Astrocyte of the cerebellum (primary cell): ENCODE results near the gene TFCP2.

ENCODE experiments used
- DNase-seq: peaks from one replicate; pipeline ENCODE4 v3.0.0-alpha.2; 2011; ENCODE audit warnings: low read depth
- H3K4me3 ChIP-seq: 2 replicates; pipeline ENCODE4 v1.5.1; 2011; ENCODE audit warnings: mild to moderate bottlenecking, low read depth, low read length, moderate library complexity
- in situ Hi-C: cut with HindIII; loops from 2 replicates; pipeline ENCODE4 v1.10.0; 2017; ENCODE audit warnings: low sequenced_read_pairs
- TF ChIP-seq, protein P1 (sequence below): IDR thresholded peaks from 2 replicates; pipeline ENCODE4 v1.5.1; 2012; ENCODE audit warnings: low read length, low read depth, moderate library complexity, mild to moderate bottlenecking; ENCODE audit errors: missing control alignments

The TFCP2 gene

GRCh38 chr12:51205350-51205749, 32.4 kb upstream of the TFCP2 start:
- in situ Hi-C loops: no loop called here
- no peak overlapping the region for H3K4me3 ChIP-seq
- TF ChIP-seq, protein P1, sequence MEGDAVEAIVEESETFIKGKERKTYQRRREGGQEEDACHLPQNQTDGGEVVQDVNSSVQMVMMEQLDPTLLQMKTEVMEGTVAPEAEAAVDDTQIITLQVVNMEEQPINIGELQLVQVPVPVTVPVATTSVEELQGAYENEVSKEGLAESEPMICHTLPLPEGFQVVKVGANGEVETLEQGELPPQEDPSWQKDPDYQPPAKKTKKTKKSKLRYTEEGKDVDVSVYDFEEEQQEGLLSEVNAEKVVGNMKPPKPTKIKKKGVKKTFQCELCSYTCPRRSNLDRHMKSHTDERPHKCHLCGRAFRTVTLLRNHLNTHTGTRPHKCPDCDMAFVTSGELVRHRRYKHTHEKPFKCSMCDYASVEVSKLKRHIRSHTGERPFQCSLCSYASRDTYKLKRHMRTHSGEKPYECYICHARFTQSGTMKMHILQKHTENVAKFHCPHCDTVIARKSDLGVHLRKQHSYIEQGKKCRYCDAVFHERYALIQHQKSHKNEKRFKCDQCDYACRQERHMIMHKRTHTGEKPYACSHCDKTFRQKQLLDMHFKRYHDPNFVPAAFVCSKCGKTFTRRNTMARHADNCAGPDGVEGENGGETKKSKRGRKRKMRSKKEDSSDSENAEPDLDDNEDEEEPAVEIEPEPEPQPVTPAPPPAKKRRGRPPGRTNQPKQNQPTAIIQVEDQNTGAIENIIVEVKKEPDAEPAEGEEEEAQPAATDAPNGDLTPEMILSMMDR: no peak
- no peak for DNase-seq

- in situ Hi-C loops: no loop called here
- TF ChIP-seq, protein P1: no peak
- DNase-seq: no peak
- H3K4me3 ChIP-seq: no peak overlapping the region
These were observed 29.8 kb upstream of the TFCP2 start for GRCh38 chr12:51202718-51203117.

DNA sequence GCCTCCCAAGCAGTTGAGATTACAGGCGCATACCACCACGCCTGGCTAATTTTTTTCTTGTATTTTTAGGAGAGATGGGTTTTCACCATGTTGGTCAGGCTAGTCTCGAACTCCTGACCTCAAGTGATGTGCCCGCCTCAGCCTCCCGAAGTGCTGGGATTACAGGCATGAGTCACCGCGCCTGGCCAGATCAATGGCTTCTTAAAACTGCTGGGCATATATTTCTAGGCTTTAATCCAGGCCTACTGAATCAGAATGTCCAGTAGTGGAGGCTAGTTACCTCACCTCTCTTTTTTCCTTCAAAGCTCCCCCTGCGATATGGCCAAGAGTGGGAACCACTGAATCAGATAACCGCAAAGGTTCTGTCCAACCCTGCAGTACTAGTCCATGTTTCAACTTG, 27.9 kb upstream of the TFCP2 start:
- H3K4me3 ChIP-seq: no peak overlapping the region
- no peak for DNase-seq
- TF ChIP-seq, protein P1: no peak
- in situ Hi-C loops: no loop called here

DNA sequence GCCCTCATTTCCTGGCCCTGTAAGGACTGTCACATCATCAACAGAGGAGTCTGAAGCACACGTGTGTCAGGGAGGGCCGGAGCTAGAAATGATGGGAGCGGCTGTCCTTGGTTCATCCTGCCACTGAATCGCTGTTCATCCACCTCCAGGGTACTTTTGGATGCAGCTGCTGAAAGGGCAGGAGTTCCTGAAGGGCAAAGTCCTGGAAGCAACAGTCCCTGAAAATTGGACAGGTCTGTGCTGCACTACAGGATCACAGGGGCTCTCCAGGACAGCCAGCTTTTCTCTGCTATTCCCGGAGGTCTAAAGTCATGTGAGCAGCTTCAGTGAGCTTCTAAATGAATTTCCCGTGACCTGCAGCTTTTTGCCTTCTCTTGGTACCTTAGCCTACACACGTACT, 27.2 kb upstream of the TFCP2 start:
- H3K4me3 ChIP-seq: no peak overlapping the region
- no peak for DNase-seq
- TF ChIP-seq, protein P1: no peak
- in situ Hi-C loops: no loop called here

- in situ Hi-C loops: no loop called here
- H3K4me3 ChIP-seq: no peak overlapping the region
- no peak for DNase-seq
- TF ChIP-seq, protein P1: no peak
These were observed 26.5 kb upstream of the TFCP2 start for GRCh38 chr12:51199366-51199945.

DNA sequence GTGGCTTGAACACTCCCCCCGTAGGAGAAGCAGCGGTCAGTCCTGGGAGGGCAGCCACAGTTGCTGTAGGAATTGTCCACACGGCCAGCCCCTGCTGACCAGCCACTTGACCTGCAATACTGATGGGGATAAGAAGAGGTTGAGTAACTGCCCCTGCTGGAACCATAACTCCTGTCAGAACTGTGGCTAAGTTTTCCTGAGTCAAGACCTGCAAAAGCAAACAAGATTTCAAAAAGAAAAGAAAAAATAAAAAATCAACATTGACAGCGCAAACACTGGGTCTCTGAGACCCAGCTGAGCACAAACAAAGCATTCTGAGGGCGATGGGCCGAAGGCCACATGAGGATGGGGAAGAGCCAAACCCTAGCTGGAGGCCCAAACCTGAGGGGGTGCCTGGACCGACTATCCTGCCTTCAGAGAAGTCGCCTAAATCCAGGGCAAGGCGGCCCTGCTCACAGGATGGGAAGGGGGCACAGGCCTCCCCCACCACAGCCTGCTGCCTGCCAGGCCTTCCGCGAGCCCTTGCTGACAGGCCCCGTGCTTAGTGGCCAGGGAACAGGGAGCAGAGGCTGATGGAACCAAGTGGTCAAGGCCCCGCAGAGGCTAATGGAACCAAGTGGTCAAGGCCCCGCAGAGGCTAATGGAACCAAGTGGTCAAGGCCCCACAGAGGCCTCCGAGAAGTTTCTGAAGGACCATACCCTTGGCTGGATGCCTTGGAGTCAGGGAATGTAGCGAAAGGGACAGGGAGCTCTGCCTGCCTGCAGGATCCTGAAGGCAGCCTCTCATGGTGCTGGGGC, 25.8 kb upstream of the TFCP2 start:
- DNase-seq: no peak
- TF ChIP-seq, protein P1: no peak
- in situ Hi-C loops: no loop called here
- H3K4me3 ChIP-seq: no peak overlapping the region
